ENCODE data around the gene CEP295NL.
A peak's percentile ranks its signal among the peaks of the same experiment; 100 is the strongest.

CEP295NL gene

GRCh38 chr17:78861229-78861628 is 41.8 kb downstream of the CEP295NL start:
- no peak for DNase-seq

- no peak for DNase-seq
These were observed 44.0 kb downstream of the CEP295NL start for GRCh38 chr17:78859051-78859450.

GRCh38 chr17:78857266-78857665 is 45.7 kb downstream of the CEP295NL start:
- DNase-seq: no peak

- no peak for DNase-seq
These were observed 47.3 kb downstream of the CEP295NL start for GRCh38 chr17:78855561-78856165.

- DNase-seq: no peak
These were observed 48.5 kb downstream of the CEP295NL start for GRCh38 chr17:78854508-78854907.

- no peak for DNase-seq
These were observed 49.0 kb downstream of the CEP295NL start for GRCh38 chr17:78853926-78854394.

GRCh38 chr17:78852709-78853121 is 50.3 kb downstream of the CEP295NL start:
- DNase-seq: no peak

GRCh38 chr17:78849026-78849425 is 54.0 kb downstream of the CEP295NL start:
- DNase-seq: no peak

GRCh38 chr17:78847052-78847451 is 55.9 kb downstream of the CEP295NL start:
- DNase-seq: no peak

- no peak for DNase-seq
These were observed 58.5 kb downstream of the CEP295NL start for GRCh38 chr17:78844301-78845005.

GRCh38 chr17:78842881-78843565 is 60.0 kb downstream of the CEP295NL start:
- peak; percentile 49 to 53 for DNase-seq

- DNase-seq: peak; percentile 100
These were observed 62.0 kb downstream of the CEP295NL start, which contains the start of gene USP36 for GRCh38 chr17:78840780-78841611. TSS of gene USP36 (minus strand) at chr17:78840814. CDS start at chr17:78836363, 4,451 bp downstream.
